ENCODE measurements around the gene VPS11.
A peak's percentile ranks its signal among the peaks of the same experiment; 100 is the strongest.

Gene VPS11

DNA sequence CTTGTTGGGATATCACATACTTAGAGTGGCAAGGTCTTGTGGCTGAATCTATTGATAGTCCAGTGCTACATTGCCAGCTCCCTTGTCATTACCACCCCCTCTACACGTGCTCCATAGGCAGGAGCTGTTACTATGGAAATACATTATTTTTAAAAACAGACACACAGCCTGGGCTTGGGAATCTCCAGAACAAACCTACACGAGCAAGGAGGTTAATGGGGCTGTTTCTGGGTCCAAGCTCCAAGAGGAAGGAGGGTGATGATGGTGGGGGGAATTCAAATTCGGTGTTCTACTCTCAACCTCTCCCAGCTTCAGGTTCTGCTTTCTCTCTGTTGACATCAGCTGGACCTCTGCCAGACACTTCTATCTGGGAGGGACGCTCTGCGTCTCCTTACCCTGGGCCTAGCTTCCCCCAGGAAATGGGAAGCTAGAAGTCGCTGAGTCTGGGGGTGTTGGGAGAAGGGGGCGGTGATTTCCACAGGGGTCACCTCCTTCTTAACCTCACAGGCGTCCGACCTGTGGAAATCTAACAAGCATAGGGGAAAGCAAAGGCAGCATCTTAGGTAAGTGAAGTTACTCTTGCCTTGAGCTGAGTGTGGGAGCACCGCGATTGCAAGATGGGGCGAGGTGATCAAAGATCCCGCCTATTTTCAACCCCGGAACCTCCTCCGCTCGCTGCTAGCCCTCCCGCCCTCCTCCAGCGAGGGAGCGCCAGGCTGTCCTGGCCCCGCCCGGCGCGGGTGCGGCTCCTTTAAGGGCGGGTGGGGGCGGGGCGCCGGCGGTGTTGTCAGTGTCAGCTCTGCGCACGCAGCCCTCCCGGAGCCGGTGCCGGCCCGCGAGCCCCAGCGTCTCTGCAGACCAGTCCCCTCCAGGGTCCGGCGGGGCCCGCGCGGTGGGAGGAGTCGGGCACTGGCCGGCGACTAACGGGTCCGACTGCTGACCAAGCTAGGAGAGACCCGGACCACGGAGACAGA lies 39.2 kb downstream of the VPS11 start, which contains the start of gene C2CD2L:
Gene C2CD2L (plus strand): TSS at position 781 of the 974 bp plus-strand sequence. CDS start 398 bp downstream, outside the sequence.
- peak; percentile 66 for DNase-seq

DNA sequence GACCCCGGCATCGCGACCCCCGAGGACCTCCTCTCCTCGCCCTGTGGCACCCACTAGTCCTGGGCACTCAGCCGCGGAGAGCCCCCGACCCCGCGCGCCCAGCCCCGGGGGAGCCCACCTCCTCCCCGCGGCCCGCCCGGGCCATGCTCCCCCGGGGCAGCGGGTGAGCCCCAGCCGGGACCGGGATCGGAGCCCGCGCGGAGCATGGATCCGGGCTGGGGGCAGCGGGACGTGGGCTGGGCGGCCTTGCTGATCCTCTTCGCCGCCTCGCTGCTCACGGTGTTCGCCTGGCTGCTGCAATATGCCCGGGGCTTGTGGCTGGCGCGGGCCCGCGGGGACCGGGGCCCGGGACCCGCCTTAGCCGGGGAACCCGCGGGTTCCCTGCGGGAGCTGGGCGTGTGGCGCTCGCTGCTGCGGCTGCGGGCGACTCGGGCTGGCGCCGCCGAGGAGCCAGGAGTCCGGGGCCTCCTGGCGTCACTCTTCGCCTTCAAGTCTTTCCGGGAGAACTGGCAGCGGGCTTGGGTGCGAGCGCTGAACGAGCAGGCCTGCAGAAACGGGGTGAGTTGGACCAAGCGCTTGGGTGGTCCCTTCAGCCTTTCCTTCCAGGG lies 40.0 kb downstream of the VPS11 start:
- DNase-seq: no peak

- DNase-seq: no peak
These were observed 40.7 kb downstream of the VPS11 start for GRCh38 chr11:119108146-119108856.

GRCh38 chr11:119108857-119109221 lies 41.2 kb downstream of the VPS11 start:
- no peak for DNase-seq

DNA sequence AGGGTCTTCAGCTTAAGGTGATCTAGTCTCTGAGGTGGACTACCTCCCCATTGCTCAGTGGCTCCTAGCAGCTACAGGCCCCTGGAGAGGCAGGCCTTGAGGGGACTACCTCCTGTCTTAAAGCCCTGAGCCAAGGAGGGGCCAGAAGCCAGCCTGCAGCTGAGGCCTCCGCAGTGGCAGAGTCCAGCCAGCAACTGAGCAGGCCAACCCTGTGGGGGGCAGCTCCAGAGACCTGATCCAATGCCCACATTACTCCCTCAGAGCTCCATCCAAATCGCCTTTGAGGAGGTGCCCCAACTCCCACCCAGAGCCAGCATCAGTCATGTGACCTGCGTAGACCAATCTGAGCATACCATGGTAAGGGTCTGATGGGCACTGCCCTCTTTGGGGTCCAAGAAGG lies 42.2 kb downstream of the VPS11 start:
- no peak for DNase-seq

GRCh38 chr11:119110439-119110838 lies 42.8 kb downstream of the VPS11 start:
- no peak for DNase-seq

- no peak for DNase-seq
These were observed 43.8 kb downstream of the VPS11 start for GRCh38 chr11:119111361-119111925.

GRCh38 chr11:119112314-119113020 lies 44.8 kb downstream of the VPS11 start:
- no peak for DNase-seq

DNA sequence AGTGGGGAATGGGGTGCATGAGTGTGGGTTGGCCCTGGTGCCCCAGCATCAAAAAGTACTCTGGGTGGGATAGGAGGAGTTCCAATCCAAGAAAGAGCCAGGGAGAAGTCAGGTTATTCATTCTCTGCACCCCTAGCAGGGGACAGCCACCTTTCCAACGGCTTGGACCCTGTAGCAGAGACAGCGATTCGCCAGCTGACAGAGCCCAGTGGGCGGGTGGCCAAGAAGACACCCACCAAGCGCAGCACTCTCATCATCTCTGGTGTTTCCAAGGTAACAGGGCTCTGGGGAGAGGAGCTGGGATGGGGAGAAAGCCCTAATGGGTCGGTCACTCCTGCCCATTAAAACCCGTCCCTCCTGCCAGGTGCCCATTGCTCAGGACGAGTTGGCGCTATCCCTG lies 46.1 kb downstream of the VPS11 start:
- DNase-seq: no peak

- no peak for DNase-seq
These were observed 46.7 kb downstream of the VPS11 start for GRCh38 chr11:119114351-119114750.

- no peak for DNase-seq
These were observed 48.0 kb downstream of the VPS11 start for GRCh38 chr11:119115484-119116234.

- DNase-seq: no peak
These were observed 48.6 kb downstream of the VPS11 start for GRCh38 chr11:119116235-119116594.

DNA sequence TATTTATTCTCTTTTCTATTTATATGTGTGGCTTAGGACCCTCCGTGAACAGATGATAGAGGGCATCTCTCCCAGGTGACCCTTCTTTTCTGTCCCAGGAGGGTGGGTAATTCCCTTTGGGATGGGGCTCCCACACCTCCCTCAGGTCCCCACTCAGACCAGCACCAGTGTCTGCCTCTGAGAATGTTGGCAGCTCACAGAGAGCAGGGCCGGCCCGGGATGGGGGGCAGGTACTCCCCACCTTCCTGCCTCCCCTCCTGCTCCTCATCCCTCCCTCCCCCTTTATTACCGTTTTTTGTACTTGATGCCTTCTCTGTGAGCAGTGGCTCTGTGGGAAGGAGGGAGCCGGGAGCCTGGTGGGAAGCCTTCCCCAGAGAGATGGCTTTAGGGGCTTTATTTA lies 49.0 kb downstream of the VPS11 start:
- no peak for DNase-seq

GRCh38 chr11:119117004-119117706 lies 49.5 kb downstream of the VPS11 start:
- no peak for DNase-seq

DNA sequence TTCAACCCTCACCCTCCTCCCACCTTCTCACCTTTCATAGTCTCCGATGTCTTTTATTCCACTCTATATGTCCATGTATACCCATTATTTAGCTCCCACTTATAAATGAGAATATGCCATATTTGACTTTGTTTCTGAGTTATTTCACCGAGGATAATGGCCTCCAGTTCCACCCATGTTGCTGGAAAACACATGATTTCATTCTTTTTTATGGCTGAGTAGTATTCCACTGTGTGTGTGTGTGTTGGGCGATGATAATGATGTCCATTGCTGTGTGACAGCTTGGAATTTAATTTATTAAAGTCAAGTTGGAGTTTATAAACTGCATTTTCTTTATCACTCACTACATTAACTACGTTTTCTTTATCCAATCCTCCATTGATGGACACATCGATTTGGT lies 50.6 kb downstream of the VPS11 start:
- no peak for DNase-seq

GRCh38 chr11:119118946-119119345 lies 51.3 kb downstream of the VPS11 start:
- DNase-seq: no peak

DNA sequence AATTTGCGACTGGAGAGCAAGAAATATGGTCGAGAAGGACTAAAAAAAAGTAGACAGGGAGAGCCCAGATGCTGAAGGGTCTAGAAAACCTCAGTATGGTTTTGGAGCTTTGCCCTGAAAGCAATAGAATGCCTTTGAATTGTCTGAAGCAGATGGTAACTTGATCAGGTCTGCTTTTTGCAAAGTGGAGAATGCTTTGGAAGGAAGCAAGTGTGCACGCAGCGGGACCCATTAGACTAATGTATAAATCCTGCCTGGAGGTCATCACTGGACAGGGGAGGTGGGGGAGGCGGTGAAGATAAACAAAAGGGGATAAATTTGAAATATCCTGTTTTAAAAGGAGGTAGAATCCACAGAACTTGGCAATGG lies 53.0 kb downstream of the VPS11 start:
- peak; percentile 36 for DNase-seq

DNA sequence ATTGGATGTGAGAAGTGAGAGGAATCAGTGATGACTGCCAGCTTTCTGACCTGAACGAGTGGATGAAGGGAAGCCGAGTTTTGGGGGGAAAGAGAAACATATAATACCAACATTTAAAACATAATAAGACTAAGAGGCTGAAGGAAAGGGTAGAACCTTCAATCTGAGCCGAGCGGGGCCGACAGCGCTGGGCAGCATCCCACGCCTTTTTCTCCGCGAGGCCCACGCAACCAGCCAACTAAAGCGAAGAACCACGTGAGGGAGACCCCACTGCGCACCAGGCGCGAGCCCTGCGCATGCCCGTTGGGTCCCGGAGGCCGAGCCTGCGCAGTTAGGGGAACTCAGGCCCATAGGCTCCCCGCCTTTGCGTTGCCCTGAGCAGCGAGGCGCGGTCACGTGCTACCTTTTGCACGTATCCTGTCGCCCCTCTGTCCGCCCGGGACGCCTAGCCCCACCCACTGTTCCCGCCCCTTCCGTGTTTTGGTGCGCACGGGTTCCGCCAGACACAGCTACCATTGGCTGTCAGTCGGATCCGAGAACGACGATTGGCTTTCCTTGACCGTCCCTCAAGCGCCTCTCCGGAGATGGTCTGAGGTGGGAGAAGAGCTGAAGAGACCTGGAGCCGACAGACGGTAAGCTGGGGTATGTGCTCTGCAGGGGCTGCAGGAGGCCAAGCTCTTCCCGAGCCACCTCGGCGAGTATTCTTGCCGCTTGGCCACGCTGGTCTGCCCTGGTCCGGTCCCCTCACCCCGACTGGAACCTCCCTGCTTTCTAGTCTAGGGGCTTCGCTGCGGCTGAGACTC lies 53.6 kb downstream of the VPS11 start, which contains the start of gene HINFP:
Gene HINFP (plus strand): TSS at position 573 of the 803 bp plus-strand sequence. CDS start 5,365 bp downstream, outside the sequence.
- peak; percentile 95 for DNase-seq

DNA sequence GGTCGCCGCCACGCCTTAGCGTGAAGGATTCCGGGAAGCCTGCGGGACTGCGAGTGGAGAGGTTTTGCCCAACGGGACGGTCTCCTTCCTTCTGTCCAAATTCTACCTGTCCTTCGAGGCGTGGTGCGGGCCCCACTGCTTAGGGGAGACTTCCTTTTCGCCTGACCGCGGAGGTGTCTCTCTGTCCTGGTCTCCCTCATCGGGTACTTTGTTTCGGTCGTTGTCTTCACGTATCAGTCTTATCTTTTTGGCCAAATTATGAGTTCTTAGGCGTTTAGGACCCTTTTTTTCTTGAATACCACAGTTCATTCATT lies 54.1 kb downstream of the VPS11 start:
- DNase-seq: no peak

DNA sequence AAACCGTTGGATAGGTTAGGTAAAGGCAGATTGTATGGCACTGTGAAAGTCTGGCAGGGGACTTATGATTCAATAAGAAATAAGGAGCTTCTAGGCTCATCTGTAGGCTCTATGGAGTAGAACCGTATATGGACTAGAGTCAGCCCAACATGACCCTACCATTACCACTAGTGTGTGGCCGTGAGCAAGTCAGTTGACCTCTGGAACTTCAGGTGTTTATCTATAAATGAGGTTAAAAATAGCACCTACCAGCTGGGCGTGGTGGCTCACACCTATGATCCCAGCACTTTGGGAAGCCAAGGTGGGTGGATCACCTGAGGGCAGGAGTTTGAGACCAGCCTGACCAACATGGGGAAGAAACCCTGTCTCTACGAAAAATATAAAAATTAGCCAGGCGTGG lies 58.2 kb downstream of the VPS11 start:
- DNase-seq: no peak

Data from NCI-H2227 treated with DMSO at 0.1 percent for 48 hours (cell line).